GM15510 (cell line): ENCODE results near the gene CBLN1.

Source experiments
- POLR2A ChIP-seq: IDR thresholded peaks from 3 replicates; pipeline ENCODE4 v1.6.1; 2011; ENCODE audit warnings: borderline replicate concordance; ENCODE audit not compliant: insufficient read length; ENCODE audit errors: extremely low read depth

The CBLN1 gene

DNA sequence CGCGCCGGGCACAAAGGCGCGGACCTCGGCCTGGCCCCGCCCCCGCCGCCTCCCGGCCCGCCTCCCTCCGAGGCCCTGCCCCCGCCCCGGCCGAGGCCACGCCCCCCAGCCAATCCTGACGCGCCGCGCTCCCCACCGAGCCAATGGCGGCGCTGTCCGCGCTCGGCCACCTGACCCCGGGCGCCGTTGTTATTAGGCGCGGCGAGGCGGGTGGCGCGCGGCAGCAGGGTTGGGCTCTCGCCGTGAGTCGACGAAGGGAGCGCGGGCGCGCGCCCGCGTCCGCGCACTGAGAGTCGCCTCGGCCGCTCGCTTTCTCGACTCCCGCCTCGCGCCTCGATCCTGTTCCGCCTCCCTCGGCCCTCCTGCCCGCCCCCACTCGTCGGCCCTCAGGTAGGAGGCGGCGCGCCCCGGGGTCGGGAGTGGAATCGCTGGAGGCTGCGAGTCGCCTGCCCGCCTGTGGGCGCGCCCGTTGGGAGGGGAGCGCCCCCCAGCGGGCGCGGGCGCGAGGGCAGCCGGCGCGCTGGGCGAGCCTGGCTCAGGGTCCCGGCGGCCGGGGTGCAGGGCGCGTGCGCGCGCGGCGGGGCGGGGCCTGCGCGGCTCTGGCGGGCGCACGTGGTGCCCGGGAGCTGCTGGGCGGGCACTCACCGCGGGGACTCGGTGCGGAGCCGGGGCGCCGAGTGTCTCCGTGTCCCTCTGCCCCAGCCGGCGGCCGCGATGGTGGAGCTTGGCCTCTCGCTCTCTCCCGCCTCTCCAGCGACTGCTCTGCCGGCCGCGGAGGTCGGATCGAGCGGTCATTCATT is 405 bp upstream of the CBLN1 start:
- no peak for TF ChIP-seq POLR2A

DNA sequence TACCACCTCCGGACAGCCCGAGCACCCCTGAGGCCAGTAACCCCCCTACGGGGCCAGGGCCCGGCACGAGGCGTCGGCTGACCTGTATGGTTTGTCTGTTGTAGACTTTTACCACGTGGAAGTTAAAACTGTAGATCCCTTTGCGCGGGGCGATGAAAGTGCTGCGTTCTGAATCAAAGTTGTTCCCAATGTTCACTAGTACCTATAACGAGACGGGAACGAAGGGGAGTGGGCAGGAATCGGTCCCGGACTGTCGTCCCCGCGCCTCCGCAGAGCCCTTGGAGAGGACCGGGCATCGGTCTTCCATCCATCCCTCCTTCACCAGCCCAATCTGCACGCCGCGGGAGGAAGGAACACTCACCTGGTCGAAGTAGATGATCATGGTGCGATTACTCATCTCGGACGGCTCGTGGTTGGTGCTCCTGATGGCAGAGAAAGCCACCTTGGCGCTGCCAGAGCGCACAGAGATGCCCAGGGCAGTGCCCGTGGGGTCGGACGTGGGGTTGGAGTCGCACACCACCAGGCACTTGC is 732 bp downstream of the CBLN1 start:
- TF ChIP-seq POLR2A, result no peak

DNA sequence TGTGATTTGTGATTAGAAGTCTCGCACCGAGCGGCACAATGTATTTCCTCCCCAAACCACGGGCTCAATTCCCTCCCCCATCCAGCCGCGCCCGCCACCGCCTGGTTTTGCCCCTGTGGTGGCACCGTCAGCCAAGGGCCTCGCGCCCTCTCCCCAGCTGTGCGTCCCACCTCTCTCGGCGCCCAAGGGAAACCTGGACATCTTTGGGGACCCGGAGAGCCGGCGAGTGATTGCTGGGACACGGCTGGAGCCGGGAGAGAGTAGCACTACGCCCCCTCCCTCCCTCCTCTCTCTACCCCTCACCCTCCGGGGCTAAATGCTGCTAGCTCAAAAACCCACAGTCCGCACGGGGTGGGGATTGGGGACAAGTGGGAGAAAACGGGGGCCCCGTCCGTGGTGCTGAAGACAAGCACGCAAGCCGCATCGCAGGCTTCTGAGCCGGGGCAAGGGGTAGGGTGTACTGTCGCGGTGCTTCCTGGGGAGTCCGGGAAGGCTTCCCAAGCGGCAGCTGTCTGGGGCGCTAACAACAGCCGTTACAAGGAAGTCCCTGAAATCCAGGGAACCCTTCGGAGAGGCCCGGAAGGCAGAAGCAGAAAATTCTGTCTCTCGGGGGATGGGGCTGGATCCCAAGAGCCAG is 1.4 kb downstream of the CBLN1 start:
- no peak for TF ChIP-seq POLR2A

DNA sequence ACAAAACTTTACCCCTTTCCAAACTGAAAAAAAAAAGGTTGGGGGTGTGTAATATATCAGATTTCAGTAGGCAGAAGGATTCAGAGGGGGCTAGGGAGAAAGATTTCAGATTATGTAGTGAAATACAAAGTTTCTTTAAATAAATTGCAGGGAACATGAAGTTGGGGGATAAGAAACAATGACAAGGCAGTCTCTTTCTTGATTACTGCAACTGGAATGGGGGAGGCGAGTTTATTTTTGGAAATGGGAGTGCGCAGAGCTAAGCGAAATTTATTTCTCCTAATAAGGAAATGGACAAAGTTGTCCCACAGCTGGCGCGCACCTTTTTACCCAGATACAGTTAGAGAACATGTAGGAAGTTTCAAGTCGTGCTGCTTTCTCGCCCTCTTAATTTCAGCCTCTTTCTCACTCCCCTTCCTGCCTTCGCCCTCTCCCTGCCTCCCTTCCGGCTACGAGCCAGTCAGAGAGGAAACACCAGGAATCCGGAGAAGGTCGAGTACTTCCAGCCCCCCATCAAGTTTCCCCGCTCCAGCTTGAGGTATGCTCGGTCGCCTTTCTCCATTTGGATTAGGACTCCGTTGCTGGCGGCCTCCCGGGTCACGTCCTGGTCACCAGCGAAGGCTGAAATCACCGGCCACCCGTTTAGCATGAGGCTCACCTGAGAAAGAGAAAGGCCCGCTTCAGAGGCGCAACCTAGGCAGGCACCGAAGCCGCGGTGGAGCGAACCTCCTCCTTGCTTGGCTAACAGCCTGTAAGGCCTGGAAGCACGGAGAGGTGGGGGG is 2.5 kb downstream of the CBLN1 start:
- no peak for TF ChIP-seq POLR2A

DNA sequence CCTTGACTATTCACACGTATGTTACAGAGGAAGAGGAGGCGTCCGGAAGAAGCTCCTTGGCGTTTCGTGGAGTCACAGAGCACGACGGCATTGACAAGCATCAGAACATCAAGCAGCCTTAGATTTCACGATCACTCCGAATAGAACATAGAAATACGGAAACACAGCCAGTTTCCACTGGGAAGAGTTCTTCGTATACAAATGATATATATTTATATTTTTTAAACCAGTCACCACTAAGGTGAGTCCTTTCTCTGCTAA is 3.1 kb downstream of the CBLN1 start:
- no peak for TF ChIP-seq POLR2A

- no peak for TF ChIP-seq POLR2A
Measured at GRCh38 chr16:49277766-49278566, 3.7 kb downstream of the CBLN1 start.

DNA sequence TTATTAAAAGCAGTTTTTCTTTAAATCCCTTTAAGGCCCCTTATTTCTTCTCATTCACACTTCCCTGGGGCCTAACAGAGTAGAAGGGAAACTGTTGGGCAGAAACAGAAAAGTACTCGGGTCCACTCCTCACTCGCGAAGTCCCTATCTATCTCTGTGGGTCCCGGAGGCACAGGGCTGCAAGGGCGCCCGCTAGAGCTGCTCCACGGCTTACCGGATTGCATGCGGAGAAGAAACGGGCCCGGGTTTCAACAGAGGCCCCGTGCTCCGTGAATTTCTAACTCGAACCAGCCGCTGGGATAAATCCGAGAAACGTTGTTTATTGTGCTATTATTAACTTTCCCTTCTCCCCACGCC is 4.3 kb downstream of the CBLN1 start:
- no peak for TF ChIP-seq POLR2A

GRCh38 chr16:49276646-49277385 is 4.8 kb downstream of the CBLN1 start:
- TF ChIP-seq POLR2A, result no peak

DNA sequence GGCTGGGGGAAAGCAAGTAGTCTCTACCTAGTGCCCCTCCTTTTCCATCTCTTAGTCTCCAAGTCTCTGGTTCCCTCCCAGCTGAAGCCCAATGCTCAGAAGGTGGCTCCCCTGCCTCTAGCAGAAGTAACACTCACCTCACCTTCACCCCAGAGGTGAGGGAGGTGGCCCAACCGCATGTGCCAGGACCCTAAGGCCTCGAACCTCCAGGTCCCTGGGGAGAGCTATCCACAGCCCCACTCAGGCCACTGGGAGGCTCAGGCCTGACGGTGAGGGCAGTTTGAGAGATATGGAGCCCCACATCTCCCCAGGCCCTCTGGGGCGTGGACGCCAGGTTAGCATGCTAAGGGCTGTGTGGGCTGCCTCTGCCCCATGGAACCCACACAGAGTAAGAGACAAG is 5.8 kb downstream of the CBLN1 start:
- TF ChIP-seq POLR2A, result no peak

DNA sequence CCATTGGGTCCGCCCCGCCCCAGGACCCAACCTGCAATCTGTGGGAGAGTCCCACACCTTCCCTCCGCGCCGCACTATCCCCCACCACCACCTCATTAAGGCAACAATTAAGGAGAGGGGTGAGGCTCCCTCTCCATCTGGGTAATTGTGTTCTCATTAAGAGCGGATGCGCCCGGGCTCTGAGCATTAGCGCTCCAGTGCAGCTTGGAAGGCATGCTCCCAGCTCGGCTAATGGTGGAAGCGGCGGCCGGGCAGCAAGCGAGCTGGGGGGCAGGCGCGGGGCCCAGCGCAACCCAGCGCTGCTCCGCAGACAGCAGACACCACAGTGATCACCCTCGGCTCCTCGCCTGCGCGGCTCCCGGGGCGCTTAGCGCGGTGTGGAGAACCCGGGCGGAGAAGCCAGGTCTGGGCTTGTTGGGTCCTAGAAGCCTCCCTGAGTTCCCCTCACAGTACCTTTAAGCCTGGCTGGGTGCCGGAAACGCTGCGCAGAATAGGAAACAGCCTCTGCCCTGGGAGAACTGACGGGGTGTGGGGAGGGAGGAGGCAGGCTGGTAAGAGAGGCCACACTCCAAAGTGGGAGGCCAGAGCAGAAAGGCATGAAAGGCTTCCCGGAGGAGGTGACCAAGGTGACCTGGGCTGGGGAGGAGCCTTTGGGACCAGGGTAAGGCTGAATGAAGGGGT is 6.4 kb downstream of the CBLN1 start:
- no peak for TF ChIP-seq POLR2A

GRCh38 chr16:49274591-49274990 is 7.0 kb downstream of the CBLN1 start:
- TF ChIP-seq POLR2A, result no peak

DNA sequence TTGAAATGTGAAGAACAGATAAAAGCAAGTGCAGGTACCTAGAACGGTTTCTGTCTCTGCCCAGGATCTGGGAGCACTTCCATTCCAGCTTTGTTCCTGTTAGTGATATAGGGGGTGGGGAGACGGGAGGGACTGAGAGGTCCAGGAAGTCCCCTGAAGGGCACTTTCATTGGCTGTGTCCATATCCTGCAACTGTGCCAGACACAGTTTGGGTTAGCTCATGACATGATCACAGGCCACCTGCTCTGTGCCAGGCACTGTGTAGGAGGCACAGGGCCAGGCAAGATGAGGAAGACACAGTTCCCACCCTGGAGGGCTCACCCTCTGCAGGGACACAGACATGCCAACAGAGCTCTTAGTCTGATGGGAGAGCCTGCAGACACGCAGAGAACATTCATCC is 7.9 kb downstream of the CBLN1 start:
- TF ChIP-seq POLR2A, result no peak

DNA sequence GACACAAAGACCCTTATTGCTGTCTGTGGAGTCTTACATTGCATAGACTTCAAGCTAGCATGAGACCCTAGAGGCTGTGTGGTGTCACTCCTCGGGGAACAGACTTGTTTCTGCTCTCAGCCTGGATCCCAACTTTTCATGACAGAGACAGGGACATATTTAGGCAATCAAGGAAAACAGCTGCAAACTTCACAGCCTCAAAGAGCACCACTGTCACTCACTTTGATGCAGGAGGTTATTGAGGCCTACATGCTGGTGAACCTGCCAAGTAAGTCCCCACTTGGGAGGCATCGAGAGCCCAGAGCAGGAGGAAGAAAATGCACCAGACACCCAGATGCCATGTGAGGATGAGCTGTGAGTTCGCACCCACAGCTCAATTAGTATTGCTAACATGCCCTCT is 10.3 kb downstream of the CBLN1 start:
- TF ChIP-seq POLR2A, result no peak

- no peak for TF ChIP-seq POLR2A
Measured at GRCh38 chr16:49269201-49269600, 12.4 kb downstream of the CBLN1 start.

DNA sequence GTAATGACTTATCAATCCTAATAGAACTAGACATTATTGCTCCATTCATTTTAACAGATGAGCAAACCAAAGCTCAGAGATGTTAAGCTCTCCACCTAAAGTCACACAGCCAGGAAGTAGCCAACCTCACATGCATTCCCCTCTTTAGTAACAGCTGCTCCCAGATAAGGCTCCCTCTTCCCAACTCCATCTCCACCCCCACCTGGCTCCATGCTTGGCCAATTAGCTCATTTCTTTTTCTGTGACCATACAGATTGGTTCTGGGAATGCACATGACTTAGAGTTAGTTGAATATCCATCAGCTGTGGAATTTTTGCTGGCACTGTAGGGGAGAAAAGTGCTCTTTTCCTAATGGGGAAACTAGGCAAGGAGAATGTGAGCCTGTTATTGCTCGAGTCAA is 13.0 kb downstream of the CBLN1 start:
- no peak for TF ChIP-seq POLR2A

GRCh38 chr16:49262501-49262900 is 19.1 kb downstream of the CBLN1 start:
- TF ChIP-seq POLR2A, result no peak
